Epithelial cell of prostate (primary cell): Measurements from ENCODE around the gene PLAAT5.
"Not testable (repeated sequence)": the region's sequence is repeated elsewhere in the genome, so short reads cannot be mapped to it uniquely, and the experiment has no call there.

Experiments
- DNase-seq: peaks from one replicate; pipeline ENCODE4 v3.0.0-alpha.2; 2011; ENCODE audit warnings: low read depth, low spot score
- H3K27ac ChIP-seq: fragments of 450-650 bp; 2 replicates; pipeline ENCODE4 v1.5.1; 2017; ENCODE audit warnings: mild to moderate bottlenecking

The PLAAT5 gene

DNA sequence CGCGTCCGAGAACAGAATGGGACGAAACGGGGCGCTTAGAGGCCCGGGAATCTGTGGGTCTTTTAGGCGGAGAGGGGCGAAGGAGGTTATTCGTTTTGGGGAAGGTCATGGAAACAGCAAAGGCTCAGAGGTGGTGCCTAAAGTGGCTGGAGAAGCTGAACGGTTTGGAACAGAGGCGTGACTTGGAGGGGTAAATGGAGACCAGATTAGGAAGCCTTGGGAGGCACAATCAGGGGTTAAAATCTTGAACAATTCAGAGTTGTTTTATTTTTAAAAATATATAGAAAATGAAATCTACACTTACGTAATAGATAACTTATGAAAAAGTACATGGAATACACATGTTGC lies 247 bp upstream of the PLAAT5 start:
- H3K27ac ChIP-seq: no peak overlapping the region

DNA sequence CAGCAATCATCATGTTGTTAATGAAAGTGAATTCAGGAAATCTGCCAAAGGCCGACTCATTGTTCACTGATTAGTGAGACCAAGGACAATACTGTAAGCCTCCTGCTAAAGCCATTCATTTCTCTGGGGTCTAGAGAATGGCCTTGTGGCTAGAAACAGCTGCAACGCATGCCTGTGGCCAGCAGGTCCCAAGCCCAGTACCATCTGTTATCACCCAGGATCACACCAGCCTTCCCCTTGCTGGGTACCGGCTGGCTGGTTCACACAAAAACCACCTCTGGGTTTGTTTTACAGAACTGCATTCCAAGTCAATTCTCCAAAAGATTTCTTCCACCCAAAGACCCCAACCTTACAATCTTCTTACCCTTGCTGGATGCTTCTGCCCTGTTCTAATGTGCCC lies 1.1 kb downstream of the PLAAT5 start:
- no peak for DNase-seq
- no peak overlapping the region for H3K27ac ChIP-seq

More for the DNA sequence above, 247 bp upstream of the PLAAT5 start:
- DNase-seq: no peak

DNA sequence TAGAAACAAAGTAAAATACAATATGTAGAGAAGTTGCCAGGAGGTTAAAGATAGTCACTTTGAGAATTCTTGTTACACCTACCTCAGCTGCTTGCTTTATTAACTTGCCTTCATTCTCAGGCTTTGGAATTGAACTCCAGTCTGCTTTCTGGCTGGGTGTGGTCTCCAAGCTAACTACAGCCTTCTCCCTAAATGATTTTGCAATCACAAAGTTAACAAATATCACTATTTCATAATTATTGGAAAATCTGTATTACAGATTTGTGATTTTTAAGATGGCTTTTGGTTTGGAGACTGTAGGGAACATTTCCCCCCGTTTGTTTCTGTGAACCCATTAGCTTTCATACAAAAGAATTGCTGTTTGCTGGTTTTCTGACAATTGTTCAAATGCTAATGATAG lies 2.2 kb downstream of the PLAAT5 start:
- no peak for DNase-seq
- no peak overlapping the region for H3K27ac ChIP-seq

DNA sequence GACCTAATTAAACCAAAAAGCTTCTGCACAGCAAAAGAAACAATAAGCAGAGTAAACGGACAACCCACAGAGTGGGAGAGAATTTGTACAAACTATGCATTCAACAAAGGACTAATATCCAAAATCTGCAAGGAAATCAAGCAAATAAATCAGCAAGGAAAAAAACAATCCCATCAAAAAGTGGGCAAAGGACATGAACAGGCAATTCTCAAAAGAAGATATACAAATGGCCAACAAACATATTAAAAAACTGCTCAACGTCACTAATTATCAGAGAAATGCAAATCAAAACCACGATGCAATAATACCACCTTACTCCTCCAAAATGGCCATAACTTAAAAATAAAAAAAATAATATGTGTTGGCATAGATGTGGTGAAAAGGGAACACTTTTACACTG lies 5.2 kb downstream of the PLAAT5 start:
- no peak overlapping the region for H3K27ac ChIP-seq
- no peak for DNase-seq

DNA sequence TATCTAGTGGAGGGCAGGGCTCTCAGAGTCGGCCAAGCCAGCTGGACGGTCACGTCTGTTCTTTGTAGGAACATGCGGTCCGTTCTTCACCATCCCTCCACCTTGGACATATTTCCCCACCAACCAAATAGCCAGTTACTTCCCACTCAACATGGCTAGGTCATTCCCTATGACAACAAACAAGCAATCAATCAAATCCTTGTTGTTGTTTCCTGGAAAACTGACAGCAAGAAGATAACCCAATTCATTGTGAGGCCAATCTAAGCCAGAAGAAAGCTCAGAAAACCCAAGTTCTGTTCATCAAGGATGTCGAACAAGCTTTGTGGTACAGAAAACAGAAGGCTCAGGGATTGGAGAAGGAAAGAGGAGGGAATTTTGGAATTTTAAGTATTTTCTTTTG lies 10.9 kb downstream of the PLAAT5 start:
- H3K27ac ChIP-seq: no peak overlapping the region
- DNase-seq: no peak

DNA sequence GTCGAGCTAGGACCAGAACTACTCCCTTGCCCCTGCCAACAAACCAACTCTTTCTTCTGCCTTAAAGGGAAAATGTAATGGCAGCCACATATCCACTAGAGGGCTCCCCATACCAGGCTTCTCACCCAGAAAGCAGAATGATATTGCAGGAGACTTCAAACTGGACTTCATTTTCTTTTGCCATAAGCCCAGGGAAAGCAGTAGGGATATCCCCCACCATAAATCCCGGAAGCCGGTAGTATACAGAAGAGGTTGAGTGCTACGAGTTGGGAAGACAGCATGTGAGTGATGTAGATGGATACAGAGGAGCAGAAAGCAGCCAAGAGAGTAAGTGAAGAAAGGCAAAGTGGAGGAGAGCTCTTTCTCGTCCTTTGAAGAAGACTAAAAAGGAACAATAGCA lies 12.1 kb downstream of the PLAAT5 start:
- H3K27ac ChIP-seq: no peak overlapping the region
- DNase-seq: no peak

DNA sequence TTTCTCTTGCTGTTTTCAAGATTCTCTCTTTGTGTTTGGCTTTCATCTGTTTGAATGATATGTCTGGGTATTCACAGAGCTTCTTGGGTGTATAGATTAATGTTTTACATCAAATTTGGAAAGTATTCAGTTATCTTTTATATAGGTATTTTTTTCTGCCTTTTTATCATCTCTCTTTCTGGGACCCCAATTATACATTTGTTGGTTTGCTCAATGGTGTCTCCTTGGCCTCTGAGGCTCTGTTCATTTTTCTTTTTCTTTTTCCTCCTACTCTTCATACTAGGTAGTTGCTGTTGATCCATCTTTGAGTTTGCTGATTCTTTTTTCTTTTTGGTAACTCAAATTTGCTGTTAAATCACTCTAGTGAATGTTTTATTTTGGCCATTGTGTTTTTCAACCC lies 14.3 kb downstream of the PLAAT5 start:
- no peak for DNase-seq

DNA sequence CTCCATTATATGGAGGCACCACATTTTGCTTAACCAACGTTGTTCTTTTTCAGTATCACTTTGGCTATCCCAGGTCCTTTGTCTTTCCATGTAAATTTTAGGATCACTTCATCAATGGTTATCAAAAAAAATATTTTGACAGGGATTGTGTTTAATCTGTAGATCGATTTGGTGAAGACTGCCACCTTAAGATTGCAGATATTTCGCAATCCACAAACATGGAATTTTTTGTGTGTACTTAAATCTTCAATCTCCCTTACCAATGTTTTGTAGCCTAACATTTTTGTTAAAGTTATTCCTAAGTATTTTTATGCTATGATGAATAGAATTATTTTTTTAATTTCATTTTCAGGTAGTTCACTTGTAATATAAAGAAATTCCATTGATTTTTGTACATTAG lies 18.6 kb downstream of the PLAAT5 start:
- DNase-seq: no peak
- H3K27ac ChIP-seq: no peak overlapping the region

More for the DNA sequence above, 14.3 kb downstream of the PLAAT5 start:
- no peak overlapping the region for H3K27ac ChIP-seq

DNA sequence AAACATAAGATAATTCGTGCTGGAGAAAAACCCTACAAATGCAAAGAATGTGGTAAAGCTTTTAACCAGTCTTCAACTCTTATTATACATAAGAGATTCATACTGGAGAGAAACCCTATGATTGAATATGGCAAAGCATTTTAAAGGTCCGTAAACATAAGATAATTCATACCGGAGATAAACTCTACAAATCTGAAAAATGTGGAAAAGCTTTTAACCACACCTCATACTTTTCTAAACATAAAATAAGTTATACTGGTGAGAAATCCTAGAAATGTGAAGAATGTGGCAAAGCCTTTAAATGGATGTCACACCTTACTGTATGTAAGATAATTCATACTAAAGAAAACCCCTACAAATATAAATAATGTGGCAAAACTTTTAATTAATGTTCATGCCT lies 20.7 kb downstream of the PLAAT5 start:
- H3K27ac ChIP-seq: no peak overlapping the region
- DNase-seq: no peak

DNA sequence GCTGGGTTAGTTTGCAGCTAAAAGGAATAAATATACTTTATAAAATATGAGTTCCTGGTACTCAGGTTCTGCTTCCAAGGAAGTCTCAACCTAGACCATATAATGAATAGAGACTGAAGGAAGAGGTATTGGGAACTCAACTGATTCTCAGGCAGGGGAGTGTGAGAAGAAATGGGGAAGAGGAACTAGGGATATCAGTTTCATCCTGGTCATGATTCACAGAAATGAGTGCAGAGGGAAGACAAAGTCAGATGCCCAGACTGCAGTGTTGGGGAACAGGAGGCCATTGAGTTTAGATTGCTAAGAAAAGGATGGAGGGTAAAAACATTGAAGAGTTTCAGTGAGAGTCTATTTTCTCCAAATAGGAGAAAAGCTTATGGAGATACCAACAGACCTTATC lies 28.8 kb downstream of the PLAAT5 start:
- H3K27ac ChIP-seq: no peak overlapping the region
- no peak for DNase-seq

DNA sequence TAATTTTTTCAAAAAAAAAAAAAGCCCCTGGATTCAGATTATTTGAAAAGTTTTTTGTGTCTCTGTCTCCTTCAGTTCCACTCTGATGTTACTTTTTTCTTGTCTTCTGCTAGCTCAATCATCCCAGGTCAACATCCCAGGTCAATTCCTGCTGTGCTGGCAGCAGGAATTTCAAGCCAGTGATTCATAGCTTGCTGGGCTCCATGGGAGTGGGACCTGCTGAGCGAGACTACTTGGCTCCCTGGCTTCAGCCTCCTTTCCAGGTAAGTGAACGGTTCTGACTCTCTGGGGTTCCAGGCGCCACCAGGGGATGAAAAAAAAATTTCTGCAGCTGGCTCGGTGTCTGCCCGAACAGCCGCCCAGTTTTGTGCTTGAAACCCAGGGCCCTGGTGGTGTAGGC lies 31.4 kb downstream of the PLAAT5 start:
- no peak overlapping the region for H3K27ac ChIP-seq
- DNase-seq: no peak

DNA sequence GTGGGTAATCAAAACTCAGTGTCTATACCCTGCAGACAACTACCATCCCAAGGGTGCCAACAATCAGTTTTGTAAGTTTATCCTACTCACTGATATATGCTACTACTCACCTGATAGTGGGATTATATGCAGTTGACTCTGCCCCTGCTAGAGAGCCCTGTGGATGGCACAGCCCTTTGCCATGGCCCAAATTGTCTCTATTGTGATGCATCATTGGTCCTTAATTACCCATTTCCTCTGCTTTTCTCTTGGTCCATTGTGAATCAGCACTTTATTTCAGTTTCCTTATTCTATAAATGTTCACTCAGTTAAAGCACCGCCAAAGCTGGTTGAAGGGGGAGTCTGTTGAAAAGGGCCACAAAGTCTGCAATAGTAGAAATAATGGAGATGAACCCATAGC lies 42.3 kb downstream of the PLAAT5 start:
- H3K27ac ChIP-seq: no peak overlapping the region
- no peak for DNase-seq

DNA sequence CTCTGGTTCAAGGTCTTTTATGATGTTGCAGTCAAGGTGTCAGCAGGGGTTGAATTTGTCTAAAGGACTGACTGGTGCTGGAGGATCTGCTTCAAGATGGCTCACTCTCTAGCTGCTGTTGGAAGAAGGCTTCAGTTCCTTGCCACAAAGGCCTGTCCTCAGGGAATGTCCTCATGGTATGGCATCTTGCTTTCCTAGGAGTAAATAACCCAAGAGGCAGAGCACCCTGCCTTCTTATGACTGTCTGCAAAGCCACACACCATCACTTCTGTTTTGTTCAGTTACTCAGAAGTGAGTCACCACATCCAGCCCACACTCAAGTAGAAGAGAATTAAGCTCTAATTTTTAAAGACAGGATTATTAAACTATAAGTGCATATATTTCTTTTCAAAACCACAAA lies 45.2 kb downstream of the PLAAT5 start:
- no peak overlapping the region for H3K27ac ChIP-seq
- peak; percentile 22 for DNase-seq

DNA sequence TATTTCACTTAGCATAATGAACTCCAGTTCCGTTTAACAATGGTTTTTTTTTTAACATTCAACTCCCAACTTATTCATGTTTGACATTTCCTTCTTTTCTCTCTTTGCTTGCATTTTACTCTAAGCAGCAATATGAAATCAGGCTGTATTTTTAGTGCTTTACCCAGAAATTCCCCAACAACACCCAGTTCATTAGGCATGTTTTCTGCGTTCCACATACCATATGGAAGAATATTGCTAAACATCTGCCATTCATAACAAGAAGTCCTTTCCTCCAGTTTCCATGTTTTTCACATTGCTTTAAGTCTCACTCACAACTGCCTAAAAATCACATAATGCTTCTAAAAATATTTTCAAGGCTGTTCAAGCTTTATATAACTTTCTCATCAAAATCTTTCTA lies 45.8 kb downstream of the PLAAT5 start:
- no peak overlapping the region for H3K27ac ChIP-seq
- no peak for DNase-seq

DNA sequence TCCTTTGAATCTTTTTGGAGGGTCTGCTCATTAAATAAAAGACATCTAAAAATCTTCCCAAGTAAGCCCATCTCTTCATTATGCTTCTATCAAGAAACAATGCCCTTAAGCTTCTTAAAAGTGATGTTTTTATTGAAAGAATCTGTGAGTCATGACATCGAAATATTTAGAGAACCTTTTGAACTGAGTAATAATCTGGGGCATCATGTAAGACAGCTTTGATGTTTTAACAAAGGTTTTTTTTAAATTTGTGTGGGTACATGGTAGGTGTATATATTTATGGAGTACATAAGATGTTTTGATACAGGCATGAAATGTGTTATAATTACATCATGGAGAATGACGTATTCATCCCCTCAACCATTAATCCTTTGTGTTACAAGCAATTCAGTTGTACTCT lies 46.8 kb downstream of the PLAAT5 start:
- no peak overlapping the region for H3K27ac ChIP-seq
- no peak for DNase-seq

DNA sequence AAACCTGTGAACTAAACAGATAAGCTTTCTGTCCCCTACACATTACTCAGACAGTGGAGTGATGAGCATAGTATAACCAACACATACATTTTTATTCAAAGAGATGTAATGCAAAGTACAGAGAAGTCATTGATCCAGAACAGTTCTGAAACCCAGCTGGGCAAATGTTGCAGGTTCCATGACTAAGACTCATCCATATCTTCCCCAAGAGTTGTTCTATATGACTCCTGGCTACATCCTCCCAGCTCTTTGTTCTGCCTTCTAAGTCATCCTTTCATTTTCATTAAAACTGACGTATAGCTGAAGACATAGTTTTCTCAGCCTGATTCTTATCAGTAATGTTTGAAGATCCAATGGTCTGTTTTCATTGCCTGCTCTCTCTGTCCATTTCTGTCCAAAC lies 47.3 kb downstream of the PLAAT5 start:
- DNase-seq: no peak
- no peak overlapping the region for H3K27ac ChIP-seq

DNA sequence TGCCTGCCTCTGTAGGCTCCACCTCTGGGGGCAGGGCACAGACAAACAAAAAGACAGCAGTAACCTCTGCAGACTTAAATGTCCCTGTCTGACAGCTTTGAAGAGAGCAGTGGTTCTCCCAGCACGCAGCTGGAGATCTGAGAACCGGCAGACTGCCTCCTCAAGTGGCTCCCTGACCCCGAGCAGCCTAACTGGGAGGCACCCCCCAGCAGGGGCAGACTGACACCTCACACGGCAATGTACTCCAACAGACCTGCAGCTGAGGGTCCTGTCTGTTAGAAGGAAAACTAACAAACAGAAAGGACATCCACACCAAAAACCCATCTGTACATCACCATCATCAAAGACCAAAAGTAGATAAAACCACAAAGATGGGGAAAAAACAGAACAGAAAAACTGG lies 55.1 kb downstream of the PLAAT5 start:
- not testable (repeated sequence) for H3K27ac ChIP-seq, DNase-seq

DNA sequence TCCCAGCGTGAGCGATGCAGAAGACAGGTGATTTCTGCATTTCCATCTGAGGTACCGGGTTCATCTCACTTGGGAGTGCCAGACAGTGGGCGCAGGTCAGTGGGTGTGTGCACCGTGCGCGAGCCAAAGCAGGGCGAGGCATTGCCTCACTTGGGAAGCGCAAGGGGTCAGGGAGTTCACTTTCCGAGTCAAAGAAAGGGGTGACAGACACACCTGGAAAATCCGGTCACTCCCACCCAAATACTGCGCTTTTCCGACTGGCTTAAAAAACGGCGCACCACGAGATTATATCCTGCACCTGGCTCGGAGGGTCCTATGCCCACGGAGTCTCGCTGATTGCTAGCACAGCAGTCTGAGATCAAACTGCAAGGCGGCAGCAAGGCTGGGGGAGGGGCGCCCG lies 55.6 kb downstream of the PLAAT5 start:
- DNase-seq, H3K27ac ChIP-seq: not testable (repeated sequence)

DNA sequence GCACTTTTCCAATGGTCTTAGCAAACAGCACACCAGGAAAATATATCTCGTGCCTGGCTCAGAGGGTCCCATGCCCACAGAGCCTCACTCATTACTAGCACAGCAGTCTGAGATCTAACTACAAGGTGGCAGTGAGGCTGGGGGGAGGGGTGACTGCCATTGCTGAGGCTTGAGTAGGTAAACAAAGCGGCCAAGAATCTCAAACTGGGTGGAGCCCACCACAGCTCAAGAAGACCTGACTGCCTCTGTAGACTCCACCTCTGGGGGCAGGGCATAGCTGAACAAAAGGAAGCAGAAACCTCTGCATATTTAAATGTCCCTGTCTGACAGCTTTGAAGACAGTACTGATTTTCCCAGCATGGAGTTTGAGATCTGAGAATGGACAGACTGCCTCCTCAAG lies 60.2 kb downstream of the PLAAT5 start:
- not testable (repeated sequence) for DNase-seq, H3K27ac ChIP-seq

DNA sequence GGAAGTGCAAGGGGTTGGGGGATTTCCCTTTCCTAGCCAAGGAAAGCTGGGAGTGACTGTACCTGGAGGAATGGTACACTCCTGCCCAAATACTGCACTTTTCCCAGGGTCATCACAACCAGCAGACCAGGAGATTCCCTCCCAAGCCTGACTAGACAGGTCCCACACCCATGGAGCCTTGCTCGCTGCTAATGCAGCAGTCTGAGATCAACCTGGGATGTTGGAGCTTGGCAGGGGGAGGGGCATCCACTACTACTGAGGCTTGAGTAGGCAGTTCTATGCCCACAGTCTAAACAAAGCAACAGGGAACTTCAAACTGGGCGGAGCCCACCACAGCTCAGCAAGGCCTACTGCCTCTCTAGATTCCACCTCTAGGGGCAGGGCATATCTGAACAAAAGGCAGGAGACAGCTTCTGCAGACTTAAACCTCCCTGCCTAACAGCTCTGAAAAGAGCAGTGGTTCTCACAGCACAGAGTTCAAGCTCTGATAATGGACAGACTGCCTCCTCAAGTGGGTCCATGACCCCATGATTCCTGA lies 62.9 kb downstream of the PLAAT5 start:
- no peak overlapping the region for H3K27ac ChIP-seq
- no peak for DNase-seq

DNA sequence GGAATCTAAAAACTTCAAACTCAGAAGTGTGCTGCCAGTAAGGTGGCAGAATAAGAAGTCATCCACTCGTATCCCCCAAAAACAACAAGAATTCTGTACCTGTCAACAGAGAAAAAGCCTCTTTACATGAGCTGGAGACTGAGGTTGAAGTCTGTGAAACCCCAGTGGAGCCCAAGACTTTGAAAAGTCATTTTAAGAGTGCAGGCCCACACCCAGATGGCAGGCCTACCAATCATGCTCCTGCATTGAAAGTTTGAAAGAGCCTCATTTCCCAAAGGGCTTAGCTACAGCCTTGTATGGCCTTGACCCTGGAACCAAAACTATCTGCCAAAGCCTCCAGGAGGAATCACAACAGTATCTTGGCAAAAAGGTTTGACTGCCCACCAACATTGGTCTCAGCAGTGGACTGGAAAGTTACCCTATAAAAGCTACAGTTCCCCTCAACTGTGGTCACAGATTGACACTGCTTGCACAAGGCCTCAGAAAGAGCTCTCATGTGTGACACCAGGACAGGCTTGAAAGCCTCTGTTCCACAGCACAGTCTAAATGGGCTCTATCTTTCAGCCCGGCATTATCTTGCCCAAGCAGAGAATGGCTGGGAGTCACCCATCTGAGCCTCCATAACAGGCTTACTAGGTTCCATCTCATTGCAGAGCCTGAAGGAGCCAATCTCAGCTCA lies 73.7 kb downstream of the PLAAT5 start:
- no peak overlapping the region for H3K27ac ChIP-seq
- DNase-seq: no peak
